ENCODE measurements around the gene VCL. TPM values are rescaled to one million over a fixed set of nuclear protein-coding genes. Genes with fewer than 3 reads are reported as not detected.

VCL gene
- total RNA-seq, 1 experiment from 2014 or later: 291 TPM

DNA sequence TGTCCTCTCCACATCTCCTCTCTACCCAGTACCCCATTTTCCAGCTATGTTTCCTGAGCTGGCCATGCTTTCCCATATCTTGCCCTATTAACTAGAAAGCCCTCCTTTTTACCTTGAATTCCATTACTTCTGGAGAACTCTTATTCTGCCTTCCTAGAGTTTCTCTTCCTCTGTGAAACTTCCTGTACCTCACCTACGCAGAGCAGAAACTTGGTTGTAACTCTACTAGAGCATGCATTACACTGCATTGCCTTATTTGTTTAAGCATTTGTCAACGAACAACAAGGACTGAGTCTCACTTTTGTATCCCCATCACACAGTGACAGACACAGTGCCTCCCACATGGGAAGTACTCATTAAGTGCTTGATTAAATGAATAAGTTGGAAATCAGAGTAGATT lies 36.4 kb downstream of the VCL start:
- Histone ChIP-seq H3K4me1 (ENCODE audit: insufficient read depth, low read length) (peaks cover 12% of the 10 kb centered on the region), H3K23me2 (ENCODE audit: insufficient read length, low read depth, low read length, poor library complexity, severe bottlenecking) (no peaks in the 10 kb centered on the region), H2BK20ac (ENCODE audit: low read depth, low read length, poor library complexity, severe bottlenecking) (no peak overlapping the region), H3K56ac (ENCODE audit: insufficient read length, low read depth, low read length) (no peak overlapping the region), H3K9ac (ENCODE audit: extremely low read depth, insufficient read length, low read length) (no peak overlapping the region), H3K79me1 (ENCODE audit: insufficient read depth, low read depth, low read length, poor library complexity, severe bottlenecking) (peaks cover 4% of the 10 kb centered on the region), H2BK120ac (ENCODE audit: low read depth, low read length, poor library complexity, severe bottlenecking) (no peak overlapping the region), H3K4ac (ENCODE audit: low read depth, low read length) (no peak overlapping the region), H3K79me2 (ENCODE audit: insufficient read depth, low read length) (peaks cover 17% of the 10 kb centered on the region; the same call in 1 of the 2 replicates), H2BK12ac (ENCODE audit: insufficient read length, low read depth, low read length) (no peak overlapping the region), H4K20me1 (ENCODE audit: control insufficient read depth, insufficient read depth, insufficient read length) (no peaks in the 10 kb centered on the region), H4K5ac (ENCODE audit: insufficient read length, low read depth, low read length) (no peak overlapping the region), H2BK5ac (ENCODE audit: insufficient read length, low read length) (no peak overlapping the region), H3K23ac (ENCODE audit: insufficient read length, low read depth, low read length) (no peak overlapping the region), H4K91ac (ENCODE audit: insufficient read length, low read depth, low read length) (no peak overlapping the region), H3K14ac (ENCODE audit: insufficient read depth, low read length) (no peak overlapping the region), H4K8ac (replicated peaks; ENCODE audit: insufficient read length, low read depth, low read length) (no peak overlapping the region), H3K27me3 (ENCODE audit: insufficient read depth, low read length) (no peaks in the 10 kb centered on the region), H3K4me2 (ENCODE audit: insufficient read depth, insufficient read length, low read length) (no peak overlapping the region), H2BK15ac (ENCODE audit: low read depth, low read length) (no peak overlapping the region), H3K27ac (ENCODE audit: insufficient read length, low read depth, low read length) (peak overlapping the region; percentile 64), H3T11ph (ENCODE audit: low read length) (no peak overlapping the region), H2AK5ac (ENCODE audit: insufficient read length, low read length) (no peak overlapping the region), H3K9me3 (ENCODE audit: control insufficient read depth, low read depth, low read length) (no peaks in the 10 kb centered on the region), H2AFZ (ENCODE audit: low read length) (no peak overlapping the region), H3K18ac (ENCODE audit: insufficient read length, low read depth, low read length) (no peak overlapping the region)
- Mint-ChIP-seq H3K4me3 (no peak overlapping the region), H3K36me3 (ENCODE audit: insufficient read depth in 1 of 3, low read depth in 3 of 3) (peaks cover 4 to 39% (median 24%) of the 10 kb centered on the region in 3 experiments; a peak in 6 of 7 replicates), H3K9me3 (no peaks in the 10 kb centered on the region), H3K27ac (peak overlapping the region; percentile 1 to 69 (median 31); a peak in 4 of 7 replicates), H3K27me3 (ENCODE audit: low read depth) (no peaks in the 10 kb centered on the region), H3K4me1 (peaks cover 56 to 61% of the 10 kb centered on the region in 2 experiments)
- no peak for DNase-seq
- WGBS (ENCODE audit: extremely low coverage, insufficient read length, low lambda C conversion rate): no CpG with 5 or more reads among the region's 2 CpGs
- TF ChIP-seq, protein P1, sequence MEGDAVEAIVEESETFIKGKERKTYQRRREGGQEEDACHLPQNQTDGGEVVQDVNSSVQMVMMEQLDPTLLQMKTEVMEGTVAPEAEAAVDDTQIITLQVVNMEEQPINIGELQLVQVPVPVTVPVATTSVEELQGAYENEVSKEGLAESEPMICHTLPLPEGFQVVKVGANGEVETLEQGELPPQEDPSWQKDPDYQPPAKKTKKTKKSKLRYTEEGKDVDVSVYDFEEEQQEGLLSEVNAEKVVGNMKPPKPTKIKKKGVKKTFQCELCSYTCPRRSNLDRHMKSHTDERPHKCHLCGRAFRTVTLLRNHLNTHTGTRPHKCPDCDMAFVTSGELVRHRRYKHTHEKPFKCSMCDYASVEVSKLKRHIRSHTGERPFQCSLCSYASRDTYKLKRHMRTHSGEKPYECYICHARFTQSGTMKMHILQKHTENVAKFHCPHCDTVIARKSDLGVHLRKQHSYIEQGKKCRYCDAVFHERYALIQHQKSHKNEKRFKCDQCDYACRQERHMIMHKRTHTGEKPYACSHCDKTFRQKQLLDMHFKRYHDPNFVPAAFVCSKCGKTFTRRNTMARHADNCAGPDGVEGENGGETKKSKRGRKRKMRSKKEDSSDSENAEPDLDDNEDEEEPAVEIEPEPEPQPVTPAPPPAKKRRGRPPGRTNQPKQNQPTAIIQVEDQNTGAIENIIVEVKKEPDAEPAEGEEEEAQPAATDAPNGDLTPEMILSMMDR (conservative IDR thresholded peaks at IDR 0.05): no peak

Data from H9 (cell line).